Vagina (tissue), 2 donors: ENCODE results near the gene ALK.

Experiments used
- CTCF ChIP-seq, 3 experiments: fragments of 450-650 bp in 2 of 3; fragments of 200-600 bp in 1 of 3; sonication (generic) in 1 of 3; IDR thresholded peaks; one replicate each; pipeline ENCODE4 v1.5.1; 2017 to 2019; ENCODE audit warnings: antibody characterized with exemption in 3 of 3, mild to moderate bottlenecking in 2 of 3, moderate library complexity in 2 of 3
- POLR2A ChIP-seq, 2 donors: fragments of 450-650 bp; IDR thresholded peaks; one replicate each; pipeline ENCODE4 v1.6.1; 2017; ENCODE audit warnings: antibody characterized with exemption in 2 of 2, mild to moderate bottlenecking in 2 of 2, moderate library complexity in 2 of 2
- POLR2AphosphoS5 ChIP-seq, 2 donors: sonication (generic); formaldehyde crosslinking; IDR thresholded peaks; one replicate each; pipeline ENCODE4 v1.9.0; 2017; ENCODE audit warnings: antibody characterized with exemption in 2 of 2, mild to moderate bottlenecking in 2 of 2, low read depth in 1 of 2; ENCODE audit not compliant: insufficient read depth in 1 of 2

GRCh38 chr2:29691391-29691950 is 229.9 kb downstream of the ALK start:
- TF ChIP-seq CTCF (IDR thresholded peaks at IDR 0.05) (no peak), POLR2A (IDR thresholded peaks at IDR 0.05) (no peak), POLR2AphosphoS5 (IDR thresholded peaks at IDR 0.05; ENCODE audit: insufficient read depth in 1 of 2, low read depth in 1 of 2) (no peak)
